Neural cell (in vitro differentiated cells): ENCODE measurements around the gene GLRX. TPM values are rescaled to one million over a fixed set of nuclear protein-coding genes. Genes with fewer than 3 reads are reported as not detected.

Experiments
- H2AFZ ChIP-seq: fragments of 200-600, 300-800 bp; sonication (generic), shearing (Covaris generic); 2 replicates; pipeline ENCODE4 v1.6.0; 2014; ENCODE audit warnings: low read depth, mild to moderate bottlenecking, antibody characterized with exemption, low read length, moderate library complexity
- H3F3A ChIP-seq: fragments of 200-600 bp; shearing (Covaris generic); 2 replicates; pipeline ENCODE4 v1.6.1; 2016; ENCODE audit warnings: mild to moderate bottlenecking, moderate library complexity, mixed read lengths, antibody characterized with exemption, low read length; ENCODE audit not compliant: insufficient read depth, poor library complexity, severe bottlenecking
- H3K27ac ChIP-seq: fragments of 200-600, 300-800 bp; sonication (generic), shearing (Covaris generic); 2 replicates; pipeline ENCODE4 v1.5.1; 2014; ENCODE audit warnings: mild to moderate bottlenecking, low read length, moderate library complexity
- H3K27me3 ChIP-seq: fragments of 300-800, 200-600 bp; sonication (generic), shearing (Covaris generic); 2 replicates; pipeline ENCODE4 v1.6.0; 2014; ENCODE audit warnings: mild to moderate bottlenecking, low read depth, low read length, moderate library complexity; ENCODE audit not compliant: insufficient read depth
- H3K36me3 ChIP-seq: fragments of 300-800, 200-600 bp; sonication (generic), shearing (Covaris generic); 2 replicates; pipeline ENCODE4 v1.5.1; 2014; ENCODE audit warnings: mild to moderate bottlenecking, antibody characterized with exemption, low read length, moderate library complexity; ENCODE audit not compliant: insufficient read depth
- H3K4me2 ChIP-seq: fragments of 300-800, 200-600 bp; sonication (generic), shearing (Covaris generic); 2 replicates; pipeline ENCODE4 v1.6.0; 2014; ENCODE audit warnings: mild to moderate bottlenecking, low read length
- H3K4me3 ChIP-seq: fragments of 300-800, 200-600 bp; sonication (generic), shearing (Covaris generic); 2 replicates; pipeline ENCODE4 v1.5.1; 2014; ENCODE audit warnings: mild to moderate bottlenecking, low read length, moderate library complexity
- H3K79me2 ChIP-seq: fragments of 200-600 bp; shearing (Covaris generic); replicated peaks from 2 replicates; pipeline ENCODE4 v1.6.0; 2014; ENCODE audit warnings: mild to moderate bottlenecking, low read length, moderate library complexity; ENCODE audit not compliant: insufficient read depth
- H3K9ac ChIP-seq: fragments of 300-800, 200-600 bp; sonication (generic), shearing (Covaris generic); 2 replicates; pipeline ENCODE4 v1.6.1; 2016; ENCODE audit warnings: mild to moderate bottlenecking, low read length, mixed read lengths
- H3K9me2 ChIP-seq: fragments of 200-600 bp; shearing (Covaris generic); 2 replicates; pipeline ENCODE4 v1.6.1; 2016; ENCODE audit warnings: mild to moderate bottlenecking, low read length, mixed read lengths; ENCODE audit not compliant: insufficient read depth
- H3K9me3 ChIP-seq: fragments of 200-600, 300-800 bp; sonication (generic), shearing (Covaris generic); 2 replicates; pipeline ENCODE4 v1.6.1; 2016; ENCODE audit warnings: mild to moderate bottlenecking, mixed run types, low read length, moderate library complexity, mixed read lengths
- H4K20me1 ChIP-seq: fragments of 200-600 bp; shearing (Covaris generic); 2 replicates; pipeline ENCODE4 v1.6.1; 2016; ENCODE audit warnings: mild to moderate bottlenecking, mixed run types; ENCODE audit not compliant: insufficient read depth
- EP300 ChIP-seq: fragments of 450-650 bp; conservative IDR thresholded peaks from 2 replicates; pipeline ENCODE4 v1.6.1; 2014; ENCODE audit warnings: antibody characterized with exemption, mild to moderate bottlenecking, moderate library complexity; ENCODE audit not compliant: poor library complexity, severe bottlenecking
- EZH2 ChIP-seq: fragments of 200-600, 300-800 bp; shearing (Covaris generic), sonication (generic); IDR thresholded peaks from 2 replicates; pipeline ENCODE4 v1.6.1; 2014; ENCODE audit warnings: antibody characterized with exemption, low read length, borderline replicate concordance, mild to moderate bottlenecking; ENCODE audit not compliant: insufficient read depth, poor library complexity, severe bottlenecking
- MXI1 ChIP-seq: fragments of 450-650 bp; conservative IDR thresholded peaks from 2 replicates; pipeline ENCODE4 v1.6.1; 2014; ENCODE audit warnings: antibody characterized with exemption, mild to moderate bottlenecking; ENCODE audit not compliant: poor library complexity, severe bottlenecking
- POLR2AphosphoS5 ChIP-seq: IDR thresholded peaks from 2 replicates; pipeline ENCODE4 v1.6.1; 2012
- RAD21 ChIP-seq: fragments of 450-650 bp; conservative IDR thresholded peaks from 2 replicates; pipeline ENCODE4 v1.6.1; 2014; ENCODE audit warnings: antibody characterized with exemption, mild to moderate bottlenecking, moderate library complexity
- SMC3 ChIP-seq: fragments of 450-650 bp; conservative IDR thresholded peaks from 2 replicates; pipeline ENCODE4 v1.6.1; 2014; ENCODE audit warnings: antibody characterized with exemption, mild to moderate bottlenecking, moderate library complexity; ENCODE audit not compliant: poor library complexity
- TAF1 ChIP-seq: IDR thresholded peaks from 2 replicates; pipeline ENCODE4 v1.6.1; 2012; ENCODE audit warnings: low read depth
- polyA plus RNA-seq: library from polyadenylated mRNA; depleted of rRNA; stranded (reverse); fragments of >200 nt; gene quantifications from 2 replicates; pipeline ENCODE4 v1.2.3, GENCODE V29; 2014
- TF ChIP-seq, protein P1 (sequence below): IDR thresholded peaks from 2 replicates; pipeline ENCODE4 v1.6.1; 2012; ENCODE audit warnings: borderline replicate concordance
- TF ChIP-seq, protein P2 (sequence below): fragments of 450-650 bp; IDR thresholded peaks from 2 replicates; pipeline ENCODE4 v1.5.1; 2014; ENCODE audit warnings: antibody characterized with exemption, mild to moderate bottlenecking, moderate library complexity; ENCODE audit not compliant: poor library complexity, severe bottlenecking

The GLRX gene
- polyA plus RNA-seq, 1 donor from 2014 or later, result 54.0 TPM

- Histone ChIP-seq H3K27me3 (no peaks in the 10 kb centered on the region), H3K79me2 (no peaks in the 10 kb centered on the region), H4K20me1 (no peaks in the 10 kb centered on the region), H3F3A (no peaks in the 10 kb centered on the region), H3K9me3 (no peaks in the 10 kb centered on the region), H2AFZ (no peak overlapping the region), H3K9me2 (no peaks in the 10 kb centered on the region), H3K36me3 (peaks cover 12% of the 10 kb centered on the region), H3K9ac (no peak overlapping the region), H3K27ac (no peak overlapping the region), H3K4me3 (no peak overlapping the region), H3K4me2 (no peak overlapping the region)
- TF ChIP-seq RAD21, result no peak
- TF ChIP-seq MXI1, result no peak
These were observed 50.6 kb downstream of the GLRX start for GRCh38 chr5:95771892-95772291.

DNA sequence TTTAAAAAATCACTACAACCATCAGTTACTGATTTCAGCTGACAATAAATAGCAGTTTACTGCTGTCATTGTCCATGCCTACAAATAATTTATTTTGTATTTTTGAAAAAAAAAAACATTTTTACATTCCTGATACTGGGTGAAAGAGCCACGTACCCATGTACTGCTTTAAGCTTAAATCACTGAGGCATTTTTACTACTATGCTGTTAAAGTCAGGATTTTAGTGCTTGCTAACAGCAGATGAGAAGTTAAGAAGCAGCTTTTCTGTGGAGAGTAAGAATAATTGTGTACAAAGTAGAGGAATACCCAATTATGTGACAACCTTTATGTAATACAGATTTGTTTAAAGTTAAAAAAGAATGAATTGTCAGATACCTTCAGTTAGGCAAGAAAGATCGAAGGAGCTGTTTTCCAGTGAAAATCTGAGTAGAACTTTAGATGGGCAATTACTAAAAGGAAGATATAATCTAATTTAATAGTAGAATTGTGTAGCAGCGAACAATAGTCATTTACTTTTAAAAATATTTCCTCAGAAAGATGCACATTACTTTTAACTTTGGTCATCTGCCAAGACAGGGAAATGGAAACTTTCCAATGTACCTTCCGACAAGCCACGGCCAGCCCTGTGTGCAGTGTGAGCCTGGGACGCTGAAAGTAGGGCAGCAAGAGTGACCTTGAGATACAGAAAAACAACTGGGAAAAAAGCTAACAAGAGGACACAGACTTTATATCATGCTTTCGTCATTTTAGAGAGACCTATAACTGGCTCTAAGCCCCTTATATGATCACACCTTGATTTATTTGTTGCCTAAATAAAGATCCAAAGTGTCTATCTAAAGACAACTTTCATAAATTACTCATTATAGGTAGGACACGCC, 51.5 kb downstream of the GLRX start:
- Histone ChIP-seq H3K9me3 (no peaks in the 10 kb centered on the region), H3K27me3 (no peaks in the 10 kb centered on the region), H3F3A (no peaks in the 10 kb centered on the region), H3K9me2 (no peaks in the 10 kb centered on the region), H3K27ac (no peak overlapping the region), H3K36me3 (peaks cover 12% of the 10 kb centered on the region), H4K20me1 (no peaks in the 10 kb centered on the region), H3K4me2 (no peak overlapping the region), H2AFZ (no peak overlapping the region), H3K9ac (no peak overlapping the region), H3K4me3 (no peak overlapping the region), H3K79me2 (no peaks in the 10 kb centered on the region)
- TF ChIP-seq MXI1 (no peak), EZH2 (no peak), RAD21 (no peak), POLR2AphosphoS5 (no peak), SMC3 (no peak), EP300 (no peak), TAF1 (no peak)
- TF ChIP-seq, protein P1, sequence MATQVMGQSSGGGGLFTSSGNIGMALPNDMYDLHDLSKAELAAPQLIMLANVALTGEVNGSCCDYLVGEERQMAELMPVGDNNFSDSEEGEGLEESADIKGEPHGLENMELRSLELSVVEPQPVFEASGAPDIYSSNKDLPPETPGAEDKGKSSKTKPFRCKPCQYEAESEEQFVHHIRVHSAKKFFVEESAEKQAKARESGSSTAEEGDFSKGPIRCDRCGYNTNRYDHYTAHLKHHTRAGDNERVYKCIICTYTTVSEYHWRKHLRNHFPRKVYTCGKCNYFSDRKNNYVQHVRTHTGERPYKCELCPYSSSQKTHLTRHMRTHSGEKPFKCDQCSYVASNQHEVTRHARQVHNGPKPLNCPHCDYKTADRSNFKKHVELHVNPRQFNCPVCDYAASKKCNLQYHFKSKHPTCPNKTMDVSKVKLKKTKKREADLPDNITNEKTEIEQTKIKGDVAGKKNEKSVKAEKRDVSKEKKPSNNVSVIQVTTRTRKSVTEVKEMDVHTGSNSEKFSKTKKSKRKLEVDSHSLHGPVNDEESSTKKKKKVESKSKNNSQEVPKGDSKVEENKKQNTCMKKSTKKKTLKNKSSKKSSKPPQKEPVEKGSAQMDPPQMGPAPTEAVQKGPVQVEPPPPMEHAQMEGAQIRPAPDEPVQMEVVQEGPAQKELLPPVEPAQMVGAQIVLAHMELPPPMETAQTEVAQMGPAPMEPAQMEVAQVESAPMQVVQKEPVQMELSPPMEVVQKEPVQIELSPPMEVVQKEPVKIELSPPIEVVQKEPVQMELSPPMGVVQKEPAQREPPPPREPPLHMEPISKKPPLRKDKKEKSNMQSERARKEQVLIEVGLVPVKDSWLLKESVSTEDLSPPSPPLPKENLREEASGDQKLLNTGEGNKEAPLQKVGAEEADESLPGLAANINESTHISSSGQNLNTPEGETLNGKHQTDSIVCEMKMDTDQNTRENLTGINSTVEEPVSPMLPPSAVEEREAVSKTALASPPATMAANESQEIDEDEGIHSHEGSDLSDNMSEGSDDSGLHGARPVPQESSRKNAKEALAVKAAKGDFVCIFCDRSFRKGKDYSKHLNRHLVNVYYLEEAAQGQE, result no peak
- TF ChIP-seq, protein P2, sequence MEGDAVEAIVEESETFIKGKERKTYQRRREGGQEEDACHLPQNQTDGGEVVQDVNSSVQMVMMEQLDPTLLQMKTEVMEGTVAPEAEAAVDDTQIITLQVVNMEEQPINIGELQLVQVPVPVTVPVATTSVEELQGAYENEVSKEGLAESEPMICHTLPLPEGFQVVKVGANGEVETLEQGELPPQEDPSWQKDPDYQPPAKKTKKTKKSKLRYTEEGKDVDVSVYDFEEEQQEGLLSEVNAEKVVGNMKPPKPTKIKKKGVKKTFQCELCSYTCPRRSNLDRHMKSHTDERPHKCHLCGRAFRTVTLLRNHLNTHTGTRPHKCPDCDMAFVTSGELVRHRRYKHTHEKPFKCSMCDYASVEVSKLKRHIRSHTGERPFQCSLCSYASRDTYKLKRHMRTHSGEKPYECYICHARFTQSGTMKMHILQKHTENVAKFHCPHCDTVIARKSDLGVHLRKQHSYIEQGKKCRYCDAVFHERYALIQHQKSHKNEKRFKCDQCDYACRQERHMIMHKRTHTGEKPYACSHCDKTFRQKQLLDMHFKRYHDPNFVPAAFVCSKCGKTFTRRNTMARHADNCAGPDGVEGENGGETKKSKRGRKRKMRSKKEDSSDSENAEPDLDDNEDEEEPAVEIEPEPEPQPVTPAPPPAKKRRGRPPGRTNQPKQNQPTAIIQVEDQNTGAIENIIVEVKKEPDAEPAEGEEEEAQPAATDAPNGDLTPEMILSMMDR, result no peak
